BJ (cell line): ENCODE results near the gene ZNF682. TPM values are rescaled to one million over a fixed set of nuclear protein-coding genes. Genes with fewer than 3 reads are reported as not detected.
A peak's percentile ranks its signal among the peaks of the same experiment; 100 is the strongest.
"Not testable (repeated sequence)": the region's sequence is repeated elsewhere in the genome, so short reads cannot be mapped to it uniquely, and the experiment has no call there.

ENCODE experiments used
- CTCF ChIA-PET: fragments of 350-600 bp; formaldehyde crosslinking; extraction: SDS; loops from one replicate; lab custom pipeline; 2021; ENCODE audit warnings: antibody characterized with exemption, inconsistent platforms; lab: Yijun Ruan, JAX
- POLR2A ChIA-PET: fragments of 300-600 bp; sonication (Branson Sonifier 250); formaldehyde crosslinking; extraction: SDS; loops from one replicate; lab custom pipeline; 2021; ENCODE audit warnings: antibody characterized with exemption; lab: Charles Lee
- DNase-seq: peaks from one replicate; pipeline ENCODE4 v3.0.0-alpha.2; 2011; ENCODE audit warnings: low read depth
- H3K27me3 ChIP-seq: 2 replicates; pipeline ENCODE4 v1.6.0; 2011; ENCODE audit warnings: low read length; ENCODE audit not compliant: control insufficient read depth, insufficient read depth
- H3K36me3 ChIP-seq: 2 replicates; pipeline ENCODE4 v1.5.1; 2011; ENCODE audit warnings: low read length; ENCODE audit not compliant: control insufficient read depth, insufficient read depth
- H3K4me3 ChIP-seq: 2 replicates; pipeline ENCODE4 v1.5.1; 2011; ENCODE audit warnings: low read depth, mild to moderate bottlenecking, control low read depth, low read length
- CTCF ChIP-seq: IDR thresholded peaks from 2 replicates; pipeline ENCODE4 v1.5.1; 2011; ENCODE audit warnings: low read depth, mild to moderate bottlenecking, control low read depth, inconsistent platforms, low read length, moderate library complexity; ENCODE audit not compliant: insufficient read depth
- polyA plus RNA-seq: library from polyadenylated mRNA; depleted of rRNA; stranded (reverse); fragments of >200 nt; gene quantifications from 2 replicates; pipeline ENCODE4 v1.2.3, GENCODE V29; 2011

ZNF682 gene
- polyA plus RNA-seq, 1 experiment = 0.70 TPM

GRCh38 chr19:20060282-20060681 lies 21.0 kb upstream of the ZNF682 start:
- ChIA-PET POLR2A (no interaction called here), CTCF (no interaction called here)
- H3K36me3 ChIP-seq = no peaks in the 10 kb centered on the region
- TF ChIP-seq CTCF = no peak
- H3K27me3 ChIP-seq = no peaks in the 10 kb centered on the region
- H3K4me3 ChIP-seq = no peak overlapping the region
- no peak for DNase-seq

DNA sequence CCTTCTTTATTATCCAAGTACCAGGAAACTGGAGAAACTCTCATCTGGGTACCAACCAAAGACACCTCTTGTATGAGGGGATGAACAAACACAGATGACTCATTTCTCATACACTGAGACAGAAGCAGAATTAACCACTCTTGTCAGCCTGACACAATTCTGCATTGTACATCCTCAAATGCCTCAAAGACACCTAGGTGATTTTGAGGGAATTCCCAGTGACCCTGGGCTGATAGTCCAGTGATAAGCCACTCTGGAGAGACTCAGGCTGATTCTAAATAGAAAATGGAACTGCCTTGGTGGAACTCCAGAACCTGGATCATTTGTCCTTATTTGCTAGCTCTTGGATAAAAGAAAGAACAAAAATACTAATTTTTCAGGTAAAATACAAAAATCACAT lies 19.4 kb upstream of the ZNF682 start:
- POLR2A ChIA-PET, DNase-seq, H3K36me3 ChIP-seq, H3K4me3 ChIP-seq, CTCF ChIA-PET, H3K27me3 ChIP-seq: not testable (repeated sequence)

DNA sequence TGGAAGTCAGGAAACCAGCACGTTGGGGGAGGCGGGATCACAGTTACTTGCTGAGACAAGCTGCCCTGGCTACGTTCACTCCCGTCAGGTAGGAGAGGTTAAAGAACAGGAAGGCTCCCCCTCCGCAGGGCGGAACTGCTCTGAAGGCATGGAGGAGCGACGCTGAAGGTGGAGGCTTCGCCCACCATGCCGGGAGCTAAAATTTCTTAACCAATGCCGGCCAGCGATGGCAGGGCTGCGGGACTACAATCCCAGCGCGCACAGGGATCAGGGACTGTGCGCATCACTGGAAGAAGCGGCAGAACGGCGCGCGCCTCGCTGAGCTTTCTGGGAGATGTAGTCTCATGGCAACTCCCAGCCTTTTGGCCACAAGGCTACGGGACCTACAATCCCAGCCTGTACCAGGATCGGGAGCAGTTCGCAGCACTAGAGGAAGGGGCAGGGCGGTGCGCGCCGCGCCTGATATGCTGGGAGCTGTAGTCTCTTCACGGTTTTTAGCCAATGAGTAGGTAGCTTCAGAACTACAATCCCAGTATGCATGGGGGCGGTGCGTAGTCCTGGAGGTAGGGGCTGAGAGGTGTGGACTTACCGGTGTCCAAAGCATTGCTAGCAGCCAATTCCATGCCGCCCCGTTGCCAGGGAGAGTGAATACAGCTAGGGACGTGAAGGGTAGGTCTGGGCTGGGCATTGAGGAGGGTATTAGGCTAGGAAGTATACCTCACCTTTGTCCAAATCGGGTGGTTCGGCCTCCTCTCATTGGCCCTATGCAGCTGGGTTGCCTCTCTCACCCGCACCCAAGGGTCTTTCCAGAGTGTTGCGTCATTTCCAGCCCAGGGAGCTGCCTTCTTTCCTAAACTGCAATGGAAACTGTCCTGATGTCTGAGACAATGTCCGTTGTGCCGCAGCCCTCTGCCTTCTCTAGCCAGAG lies 12.8 kb upstream of the ZNF682 start:
- peak; percentile 88 for DNase-seq
- no peaks in the 10 kb centered on the region for H3K36me3 ChIP-seq
- CTCF ChIA-PET = interaction anchor here (0.6 to 1.4 kb wide), 2 partner anchors 13 to 20 kb away, joined by 3 read pairs; partner anchors contain the start of gene ZNF682
- POLR2A ChIA-PET = no interaction called here
- TF ChIP-seq CTCF = 0 out of 2 replicates have a peak, but pooled peaks have one; percentile 3
- H3K27me3 ChIP-seq = no peaks in the 10 kb centered on the region
- peak overlapping the region; percentile 54 for H3K4me3 ChIP-seq

GRCh38 chr19:20045742-20046141 lies 6.4 kb upstream of the ZNF682 start:
- POLR2A ChIA-PET, CTCF ChIA-PET: not testable (repeated sequence)

DNA sequence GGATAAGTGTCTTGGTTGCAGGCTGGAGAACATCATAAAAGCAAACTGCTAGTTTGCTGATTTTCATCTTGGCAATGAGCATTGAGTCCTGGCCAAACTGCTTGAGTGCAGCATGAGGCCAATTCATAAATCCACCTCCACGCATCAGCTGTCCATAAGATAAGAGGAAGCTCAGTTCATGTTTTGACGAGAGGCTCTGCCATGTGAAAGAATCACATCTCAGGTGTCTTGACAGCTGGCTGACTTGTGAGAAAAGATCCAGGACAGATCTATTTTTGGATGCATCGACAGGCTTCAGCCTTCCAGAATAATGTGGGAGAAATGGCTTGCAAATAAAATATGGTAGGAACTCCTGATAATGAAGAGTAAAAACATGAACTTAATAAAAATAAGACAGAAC lies 5.4 kb upstream of the ZNF682 start:
- ChIA-PET CTCF (interaction anchor here (0.6 kb wide), 1 partner anchor 342 kb away, joined by 3 read pairs; no protein-coding TSS in a partner anchor), POLR2A (no interaction called here)
- TF ChIP-seq CTCF = no peak
- Histone ChIP-seq H3K27me3 (no peaks in the 10 kb centered on the region), H3K36me3 (no peaks in the 10 kb centered on the region), H3K4me3 (no peak overlapping the region)
- no peak for DNase-seq

More at GRCh38 chr19:20045742-20046141, 6.4 kb upstream of the ZNF682 start:
- not testable (repeated sequence) for H3K4me3 ChIP-seq, H3K27me3 ChIP-seq, DNase-seq, H3K36me3 ChIP-seq

DNA sequence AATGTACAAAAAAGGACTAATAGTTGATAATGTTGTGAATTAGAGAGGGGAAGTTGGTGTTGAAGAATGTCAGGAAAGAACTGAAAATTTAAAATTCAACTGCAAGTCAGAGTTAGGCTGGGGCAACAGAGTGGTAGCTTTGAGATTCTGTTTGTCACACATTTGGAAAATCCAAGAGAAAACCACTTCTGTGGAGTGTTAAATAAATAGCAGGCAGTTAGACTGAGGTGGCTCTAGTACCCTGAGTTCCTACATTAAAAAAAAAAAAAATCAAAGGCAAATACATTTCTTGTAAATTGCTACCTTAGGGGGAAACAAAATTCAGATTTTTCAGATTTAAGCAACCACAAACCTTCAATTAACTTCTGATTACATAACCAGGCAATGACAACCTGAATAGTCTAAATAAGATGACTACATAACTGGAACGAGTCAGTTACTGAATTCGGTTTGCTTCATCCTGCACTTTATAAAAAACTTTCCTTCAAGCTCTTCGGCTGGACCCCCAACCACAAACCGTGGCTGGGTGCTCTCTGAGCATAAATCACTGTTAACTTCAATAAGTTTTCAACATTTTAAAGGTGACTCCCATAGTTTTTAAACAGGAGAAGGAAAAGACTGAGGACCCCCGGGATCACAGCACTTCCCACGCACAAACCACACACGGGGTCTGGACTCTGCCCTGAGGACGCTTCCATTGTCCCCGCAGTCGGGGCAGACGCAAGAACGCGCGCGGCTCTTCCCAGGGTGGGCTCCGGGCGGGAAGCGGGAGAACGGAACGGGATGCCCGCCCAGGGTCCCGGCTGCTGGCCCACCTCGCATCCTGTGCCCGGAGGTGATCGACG lies 725 bp downstream of the ZNF682 start:
- TF ChIP-seq CTCF = no peak
- DNase-seq = no peak
- ChIA-PET CTCF (interaction anchor here (0.9 to 1.2 kb wide), 2 partner anchors 14 to 41 kb away, joined by 3 read pairs; no protein-coding TSS in a partner anchor), POLR2A (no interaction called here)
- Histone ChIP-seq H3K4me3 (peak overlapping the region; percentile 85), H3K36me3 (no peaks in the 10 kb centered on the region), H3K27me3 (no peaks in the 10 kb centered on the region)
